HepG2 (cell line): ENCODE data around the gene HMCN1.

Experiments
- ETV5 ChIP-seq: IDR thresholded peaks from 2 replicates; pipeline ENCODE4 v1.6.1; 2018; ENCODE audit warnings: missing biosample characterization, missing genetic modification reagents, inconsistent platforms, borderline replicate concordance
- FOXP1 ChIP-seq, 2 experiments: fragments of 450-650 bp in 1 of 2; IDR thresholded peaks; 2 replicates each; pipeline ENCODE4 v1.6.1; 2017 to 2018; ENCODE audit warnings: antibody characterized with exemption in 1 of 2
- JUNB ChIP-seq: sonication (generic); formaldehyde crosslinking; IDR thresholded peaks from 2 replicates; pipeline ENCODE4 v1.8.0; 2022; ENCODE audit warnings: missing genetic modification reagents, mild to moderate bottlenecking, borderline replicate concordance
- KDM4B ChIP-seq: sonication (generic); formaldehyde crosslinking; IDR thresholded peaks from 2 replicates; pipeline ENCODE4 v1.4.0; 2020; ENCODE audit warnings: missing genetic modification reagents
- MATR3 ChIP-seq: sonication (generic); formaldehyde crosslinking; IDR thresholded peaks from 2 replicates; pipeline ENCODE4 v1.4.0; 2020; ENCODE audit warnings: missing genetic modification reagents
- POLR2A ChIP-seq, 2 experiments: IDR thresholded peaks; 2 replicates each; pipeline ENCODE4 v1.6.1; 2011; ENCODE audit warnings: low read depth in 2 of 2, low read length in 2 of 2, mild to moderate bottlenecking in 1 of 2, moderate library complexity in 1 of 2; ENCODE audit not compliant: insufficient read depth in 1 of 2
- SMC3 ChIP-seq: IDR thresholded peaks from 2 replicates; pipeline ENCODE4 v1.6.1; 2011; ENCODE audit warnings: low read length, improper control_type of control experiment
- TCF7L2 ChIP-seq: IDR thresholded peaks from 2 replicates; pipeline ENCODE4 v1.6.1; 2011; ENCODE audit warnings: mild to moderate bottlenecking, low read depth, low read length, moderate library complexity
- ZBTB46 ChIP-seq: sonication (generic); formaldehyde crosslinking; IDR thresholded peaks from 2 replicates; pipeline ENCODE4 v1.4.0; 2020; ENCODE audit warnings: mild to moderate bottlenecking, missing genetic modification reagents, borderline replicate concordance
- ZNF20 ChIP-seq: sonication (generic); formaldehyde crosslinking; IDR thresholded peaks from 2 replicates; pipeline ENCODE4 v1.4.0; 2020; ENCODE audit warnings: mild to moderate bottlenecking, moderate library complexity, missing genetic modification reagents
- ZNF710 ChIP-seq: sonication (generic); formaldehyde crosslinking; IDR thresholded peaks from 2 replicates; pipeline ENCODE4 v1.5.0; 2020; ENCODE audit warnings: mild to moderate bottlenecking, missing genetic modification reagents, borderline replicate concordance

- TF ChIP-seq FOXP1 (IDR thresholded peaks at IDR 0.05) (no peak), FOXP1 (CRISPR knock-in tag; IDR thresholded peaks at IDR 0.05) (no peak), ZNF710 (no peak), TCF7L2 (no peak), SMC3 (no peak), MATR3 (CRISPR knock-in tag) (no peak), ETV5 (CRISPR knock-in tag) (no peak), JUNB (CRISPR knock-in tag) (no peak), ZBTB46 (CRISPR knock-in tag) (no peak), POLR2A (IDR thresholded peaks at IDR 0.05; ENCODE audit: insufficient read depth in 1 of 2, low read depth in 2 of 2, low read length in 2 of 2) (no peak), KDM4B (CRISPR knock-in tag) (no peak), ZNF20 (CRISPR knock-in tag) (no peak)
These were observed 85.6 kb downstream of the HMCN1 start for GRCh38 chr1:185819798-185820197.
